BLaER1 (cell line): ENCODE results near the gene SLC16A8.

Source experiments
- H3K27ac ChIP-seq: shearing (Covaris generic); formaldehyde crosslinking; 2 replicates; pipeline ENCODE4 v1.8.1; 2022
- H3K27me3 ChIP-seq: shearing (Covaris generic); formaldehyde crosslinking; 2 replicates; pipeline ENCODE4 v1.8.1; 2022
- H3K36me3 ChIP-seq: shearing (Covaris generic); formaldehyde crosslinking; 2 replicates; pipeline ENCODE4 v1.8.1; 2022
- H3K4me1 ChIP-seq: shearing (Covaris generic); formaldehyde crosslinking; 2 replicates; pipeline ENCODE4 v1.8.1; 2022
- H3K4me2 ChIP-seq: shearing (Covaris generic); formaldehyde crosslinking; 2 replicates; pipeline ENCODE4 v1.8.1; 2022
- H3K4me3 ChIP-seq: shearing (Covaris generic); formaldehyde crosslinking; 2 replicates; pipeline ENCODE4 v1.8.1; 2022
- H3K9ac ChIP-seq: shearing (Covaris generic); formaldehyde crosslinking; 2 replicates; pipeline ENCODE4 v1.8.1; 2022
- H3K9me3 ChIP-seq: shearing (Covaris generic); formaldehyde crosslinking; 2 replicates; pipeline ENCODE4 v1.8.1; 2022
- H4K20me1 ChIP-seq: shearing (Covaris generic); formaldehyde crosslinking; 2 replicates; pipeline ENCODE4 v1.8.1; 2022
- Cebpa-rat ChIP-seq: shearing (Covaris generic); IDR thresholded peaks from 2 replicates; pipeline ENCODE4 v1.8.1; 2022

SLC16A8 gene

GRCh38 chr22:38088629-38089473, 4.9 kb upstream of the SLC16A8 start:
- no peak overlapping the region for H3K4me3 ChIP-seq
- H3K9ac ChIP-seq = no peak overlapping the region
- H3K9me3 ChIP-seq = no peaks in the 10 kb centered on the region
- H3K4me2 ChIP-seq = no peak overlapping the region
- H3K36me3 ChIP-seq = peaks cover under 1% of the 10 kb centered on the region; the same call in 1 of the 2 replicates
- no peak for TF ChIP-seq Cebpa-rat
- H3K27me3 ChIP-seq = peaks cover 2% of the 10 kb centered on the region
- no peak overlapping the region for H3K27ac ChIP-seq
- no peaks in the 10 kb centered on the region for H3K4me1 ChIP-seq
- H4K20me1 ChIP-seq = no peaks in the 10 kb centered on the region

- no peaks in the 10 kb centered on the region for H4K20me1 ChIP-seq
- no peak overlapping the region for H3K4me2 ChIP-seq
- H3K27me3 ChIP-seq = peaks cover 12% of the 10 kb centered on the region
- no peak for TF ChIP-seq Cebpa-rat
- H3K36me3 ChIP-seq = no peaks in the 10 kb centered on the region
- no peaks in the 10 kb centered on the region for H3K9me3 ChIP-seq
- H3K9ac ChIP-seq = no peak overlapping the region
- no peak overlapping the region for H3K4me3 ChIP-seq
- no peak overlapping the region for H3K27ac ChIP-seq
- 0 out of 2 replicates have a peak, but pooled peaks cover 4% of the 10 kb centered on the region for H3K4me1 ChIP-seq
These were observed 3.9 kb upstream of the SLC16A8 start for GRCh38 chr22:38087855-38088254.

GRCh38 chr22:38086942-38087341, 3.0 kb upstream of the SLC16A8 start:
- Histone ChIP-seq H4K20me1 (peaks cover 2% of the 10 kb centered on the region; the same call in 1 of the 2 replicates), H3K36me3 (no peaks in the 10 kb centered on the region), H3K27me3 (peaks cover 21% of the 10 kb centered on the region), H3K9ac (no peak overlapping the region), H3K4me3 (no peak overlapping the region), H3K27ac (no peak overlapping the region), H3K9me3 (no peaks in the 10 kb centered on the region), H3K4me2 (no peak overlapping the region), H3K4me1 (peaks cover 13% of the 10 kb centered on the region)
- TF ChIP-seq Cebpa-rat = no peak

- H3K27me3 ChIP-seq = peaks cover 28% of the 10 kb centered on the region
- TF ChIP-seq Cebpa-rat = no peak
- H3K36me3 ChIP-seq = no peaks in the 10 kb centered on the region
- H3K27ac ChIP-seq = no peak overlapping the region
- no peak overlapping the region for H3K9ac ChIP-seq
- no peak overlapping the region for H3K4me2 ChIP-seq
- H3K4me3 ChIP-seq = no peak overlapping the region
- H3K4me1 ChIP-seq = peaks cover 20% of the 10 kb centered on the region
- H4K20me1 ChIP-seq = peaks cover 8% of the 10 kb centered on the region; the same call in 1 of the 2 replicates
- no peaks in the 10 kb centered on the region for H3K9me3 ChIP-seq
These were observed 2.2 kb upstream of the SLC16A8 start for GRCh38 chr22:38086001-38086845.

- peaks cover 27% of the 10 kb centered on the region for H3K4me1 ChIP-seq
- H3K9me3 ChIP-seq = no peaks in the 10 kb centered on the region
- H3K4me3 ChIP-seq = no peak overlapping the region
- H3K9ac ChIP-seq = no peak overlapping the region
- H3K36me3 ChIP-seq = no peaks in the 10 kb centered on the region
- H3K4me2 ChIP-seq = no peak overlapping the region
- H3K27ac ChIP-seq = no peak overlapping the region
- H3K27me3 ChIP-seq = peaks cover 36% of the 10 kb centered on the region
- TF ChIP-seq Cebpa-rat = no peak
- peaks cover 8% of the 10 kb centered on the region; the same call in 1 of the 2 replicates for H4K20me1 ChIP-seq
These were observed 1.5 kb upstream of the SLC16A8 start for GRCh38 chr22:38085501-38085900.

GRCh38 chr22:38085056-38085455, 1.1 kb upstream of the SLC16A8 start:
- H3K4me3 ChIP-seq = no peak overlapping the region
- no peaks in the 10 kb centered on the region for H3K36me3 ChIP-seq
- H3K9ac ChIP-seq = no peak overlapping the region
- no peak overlapping the region for H3K27ac ChIP-seq
- no peak for TF ChIP-seq Cebpa-rat
- H3K27me3 ChIP-seq = peaks cover 40% of the 10 kb centered on the region
- H4K20me1 ChIP-seq = peaks cover 8% of the 10 kb centered on the region; the same call in 1 of the 2 replicates
- no peak overlapping the region for H3K4me2 ChIP-seq
- peaks cover 29% of the 10 kb centered on the region for H3K4me1 ChIP-seq
- H3K9me3 ChIP-seq = no peaks in the 10 kb centered on the region

GRCh38 chr22:38082986-38083710, 836 bp downstream of the SLC16A8 start:
- Histone ChIP-seq H3K27ac (no peak overlapping the region), H4K20me1 (peaks cover 8% of the 10 kb centered on the region; the same call in 1 of the 2 replicates), H3K4me3 (no peak overlapping the region), H3K9me3 (no peaks in the 10 kb centered on the region), H3K4me2 (peak overlapping the region; percentile 61), H3K36me3 (no peaks in the 10 kb centered on the region), H3K4me1 (peaks cover 44% of the 10 kb centered on the region), H3K27me3 (peaks cover 49% of the 10 kb centered on the region), H3K9ac (no peak overlapping the region)
- no peak for TF ChIP-seq Cebpa-rat

- no peak for TF ChIP-seq Cebpa-rat
- Histone ChIP-seq H3K27ac (no peak overlapping the region), H3K27me3 (peaks cover 49% of the 10 kb centered on the region), H3K9ac (no peak overlapping the region), H3K9me3 (no peaks in the 10 kb centered on the region), H4K20me1 (peaks cover 8% of the 10 kb centered on the region; the same call in 1 of the 2 replicates), H3K4me1 (peaks cover 54% of the 10 kb centered on the region), H3K4me3 (peak overlapping the region; percentile 39; the same call in 1 of the 2 replicates), H3K4me2 (peak overlapping the region; percentile 61), H3K36me3 (no peaks in the 10 kb centered on the region)
These were observed 1.8 kb downstream of the SLC16A8 start for GRCh38 chr22:38081941-38082828.

- no peak for TF ChIP-seq Cebpa-rat
- peak overlapping the region; percentile 61 for H3K4me2 ChIP-seq
- peaks cover 8% of the 10 kb centered on the region; the same call in 1 of the 2 replicates for H4K20me1 ChIP-seq
- H3K9ac ChIP-seq = no peak overlapping the region
- peaks cover 49% of the 10 kb centered on the region for H3K27me3 ChIP-seq
- H3K36me3 ChIP-seq = no peaks in the 10 kb centered on the region
- no peak overlapping the region for H3K27ac ChIP-seq
- peaks cover 60% of the 10 kb centered on the region for H3K4me1 ChIP-seq
- no peaks in the 10 kb centered on the region for H3K9me3 ChIP-seq
- peak overlapping the region; percentile 39 for H3K4me3 ChIP-seq
These were observed 2.4 kb downstream of the SLC16A8 start for GRCh38 chr22:38081636-38081940.
